Urothelium cell line (cell line): ENCODE results near the gene NEDD4L.

Source experiments
- DNase-seq: peaks from one replicate; pipeline ENCODE4 v3.0.0; 2011; ENCODE audit warnings: low spot score, mixed read lengths
- FAIRE-seq: peaks from 2 replicates; lab custom pipeline; 2011; peaks lifted over from hg19 to GRCh38; lab: Jason Lieb, UNC

Gene NEDD4L

GRCh38 chr18:58113337-58113736 is 69.3 kb downstream of the NEDD4L start:
- FAIRE-seq, result no peak
- DNase-seq, result no peak

GRCh38 chr18:58114766-58115165 is 70.7 kb downstream of the NEDD4L start:
- FAIRE-seq (no peak), DNase-seq (no peak)

GRCh38 chr18:58116818-58117217 is 72.8 kb downstream of the NEDD4L start:
- DNase-seq, result no peak
- FAIRE-seq, result no peak

GRCh38 chr18:58117786-58118403 is 73.9 kb downstream of the NEDD4L start:
- FAIRE-seq (no peak), DNase-seq (peak; percentile 64)

- FAIRE-seq, result no peak
- DNase-seq, result no peak
These were observed 74.5 kb downstream of the NEDD4L start for GRCh38 chr18:58118536-58118935.

GRCh38 chr18:58119819-58120218 is 75.8 kb downstream of the NEDD4L start:
- DNase-seq, result no peak
- FAIRE-seq, result no peak

- DNase-seq, result no peak
- FAIRE-seq, result no peak
These were observed 80.4 kb downstream of the NEDD4L start for GRCh38 chr18:58124475-58124874.

- DNase-seq (no peak), FAIRE-seq (no peak)
These were observed 81.2 kb downstream of the NEDD4L start for GRCh38 chr18:58125183-58125582.

GRCh38 chr18:58125756-58126155 is 81.7 kb downstream of the NEDD4L start:
- DNase-seq (no peak), FAIRE-seq (no peak)

GRCh38 chr18:58128381-58129374 is 84.7 kb downstream of the NEDD4L start:
- FAIRE-seq, result no peak
- no peak for DNase-seq

GRCh38 chr18:58132595-58133261 is 88.7 kb downstream of the NEDD4L start:
- no peak for FAIRE-seq
- no peak for DNase-seq

GRCh38 chr18:58135183-58135641 is 91.2 kb downstream of the NEDD4L start:
- peak; percentile 12 for DNase-seq
- FAIRE-seq, result no peak

GRCh38 chr18:58135701-58136331 is 91.8 kb downstream of the NEDD4L start:
- DNase-seq (peak; percentile 68), FAIRE-seq (no peak)

GRCh38 chr18:58136879-58137278 is 92.9 kb downstream of the NEDD4L start:
- DNase-seq (no peak), FAIRE-seq (no peak)

GRCh38 chr18:58139459-58140386 is 95.7 kb downstream of the NEDD4L start:
- no peak for DNase-seq
- no peak for FAIRE-seq

GRCh38 chr18:58140387-58141325 is 96.6 kb downstream of the NEDD4L start:
- DNase-seq (no peak), FAIRE-seq (no peak)

- FAIRE-seq, result no peak
- no peak for DNase-seq
These were observed 99.4 kb downstream of the NEDD4L start for GRCh38 chr18:58143386-58143785.

- FAIRE-seq (no peak), DNase-seq (no peak)
These were observed 100.1 kb downstream of the NEDD4L start for GRCh38 chr18:58144106-58144505.
